ENCODE results near the gene CFAP61. TPM values are rescaled to one million over a fixed set of nuclear protein-coding genes. Genes with fewer than 3 reads are reported as not detected.

CFAP61 gene
- total and polyA plus RNA-seq, 10 donors = 0.06 to 0.17 TPM; not detected in 8

DNA sequence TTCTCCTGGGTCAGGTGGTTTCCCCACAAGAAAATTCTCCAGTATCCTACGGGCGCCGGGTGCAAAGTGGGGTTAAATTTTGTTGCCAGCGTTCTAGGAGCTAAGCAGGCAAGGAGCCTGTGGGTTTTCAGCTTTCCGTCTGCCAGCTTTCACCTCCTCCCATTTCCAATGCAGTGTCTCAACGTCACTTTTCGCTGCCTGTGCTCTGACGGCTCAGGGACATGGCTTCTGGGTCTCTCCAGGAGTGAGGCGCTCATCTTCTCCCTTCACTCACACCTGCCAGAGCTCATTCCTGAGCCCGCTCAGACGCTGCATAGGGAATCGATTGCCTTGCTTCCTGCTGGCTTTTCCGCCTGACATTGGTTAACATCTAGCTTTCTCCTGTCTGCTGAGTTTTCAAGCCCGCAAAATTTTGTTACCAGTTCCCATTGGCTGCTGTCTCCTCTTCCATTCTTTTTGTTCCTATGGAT is 42.5 kb upstream of the CFAP61 start:
- TF ChIP-seq, protein P1, sequence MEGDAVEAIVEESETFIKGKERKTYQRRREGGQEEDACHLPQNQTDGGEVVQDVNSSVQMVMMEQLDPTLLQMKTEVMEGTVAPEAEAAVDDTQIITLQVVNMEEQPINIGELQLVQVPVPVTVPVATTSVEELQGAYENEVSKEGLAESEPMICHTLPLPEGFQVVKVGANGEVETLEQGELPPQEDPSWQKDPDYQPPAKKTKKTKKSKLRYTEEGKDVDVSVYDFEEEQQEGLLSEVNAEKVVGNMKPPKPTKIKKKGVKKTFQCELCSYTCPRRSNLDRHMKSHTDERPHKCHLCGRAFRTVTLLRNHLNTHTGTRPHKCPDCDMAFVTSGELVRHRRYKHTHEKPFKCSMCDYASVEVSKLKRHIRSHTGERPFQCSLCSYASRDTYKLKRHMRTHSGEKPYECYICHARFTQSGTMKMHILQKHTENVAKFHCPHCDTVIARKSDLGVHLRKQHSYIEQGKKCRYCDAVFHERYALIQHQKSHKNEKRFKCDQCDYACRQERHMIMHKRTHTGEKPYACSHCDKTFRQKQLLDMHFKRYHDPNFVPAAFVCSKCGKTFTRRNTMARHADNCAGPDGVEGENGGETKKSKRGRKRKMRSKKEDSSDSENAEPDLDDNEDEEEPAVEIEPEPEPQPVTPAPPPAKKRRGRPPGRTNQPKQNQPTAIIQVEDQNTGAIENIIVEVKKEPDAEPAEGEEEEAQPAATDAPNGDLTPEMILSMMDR (IDR thresholded peaks at IDR 0.05 in 8 of 11, conservative IDR thresholded peaks at IDR 0.05 in 3 of 11) = no peak
- TF ChIP-seq POLR2A (IDR thresholded peaks at IDR 0.05) = no peak
- no peak for TF ChIP-seq POLR2AphosphoS5 (IDR thresholded peaks at IDR 0.05)
- Histone ChIP-seq H3K27ac (no peak overlapping the region), H3K27me3 (replicated peaks in 1 of 7) (peaks cover 0 to 8% (median 0%) of the 10 kb centered on the region in 7 donors), H3K4me3 (no peak overlapping the region), H3K9me3 (no peaks in the 10 kb centered on the region), H3K36me3 (no peaks in the 10 kb centered on the region), H3K4me1 (peaks cover 0 to 30% (median 8%) of the 10 kb centered on the region in 6 donors)
- intact Hi-C loops (cut with DNase I; ENCODE audit: low total_unique reads) = no loop called here
- no peak for DNase-seq
- 65 to 76% (median 69%) methylated on average over 14 of the region's 14 CpGs for WGBS, 5 donors

DNA sequence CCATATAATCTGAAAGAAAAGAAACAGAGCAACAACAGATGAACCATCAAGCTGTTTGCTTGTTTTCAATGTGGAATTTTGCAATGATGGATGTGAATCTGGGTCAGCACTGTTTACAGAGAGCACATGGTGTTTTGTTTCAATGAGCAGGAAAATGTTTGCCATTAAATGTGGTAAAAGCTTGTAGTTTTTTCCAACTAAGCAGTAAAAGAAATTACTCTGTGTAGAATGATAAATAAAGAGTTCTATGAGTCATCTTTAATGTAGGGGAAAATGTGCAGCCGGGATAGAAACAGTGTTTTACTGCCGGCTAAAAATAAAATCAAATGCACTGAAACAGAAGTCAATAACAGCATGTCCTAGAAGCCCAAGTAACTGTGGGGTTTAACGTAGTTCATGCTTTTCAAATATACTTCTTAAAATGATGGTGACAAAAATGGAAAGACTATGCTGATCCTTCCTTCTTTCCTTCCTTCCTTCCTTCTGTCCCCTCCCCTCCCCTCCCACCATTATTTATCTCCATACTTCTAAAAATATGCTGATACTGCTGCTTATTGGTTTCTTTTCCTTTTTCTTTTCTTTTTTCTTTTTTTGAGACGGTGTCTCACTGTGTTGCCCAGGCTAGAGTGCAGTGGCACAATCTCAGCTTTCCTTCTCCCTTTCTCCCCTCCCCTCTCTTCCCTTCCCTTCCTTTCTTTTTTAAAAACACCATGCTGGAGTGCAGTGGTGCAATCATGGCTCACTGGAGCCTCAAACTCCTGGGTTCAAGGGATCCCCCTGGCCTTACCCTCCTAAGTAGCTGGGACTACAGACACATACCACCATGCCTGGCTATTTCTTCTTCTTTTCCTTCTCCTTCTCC is 41.5 kb upstream of the CFAP61 start:
- Histone ChIP-seq H3K9me3 (no peaks in the 10 kb centered on the region), H3K4me3 (no peak overlapping the region), H3K27me3 (replicated peaks in 1 of 7) (no peaks in the 10 kb centered on the region), H3K27ac (peak overlapping the region in 5 of 8 donors; percentile 36 to 59 (median 52)), H3K36me3 (no peaks in the 10 kb centered on the region), H3K4me1 (peaks cover 0 to 27% (median 8%) of the 10 kb centered on the region in 6 donors)
- TF ChIP-seq POLR2A (IDR thresholded peaks at IDR 0.05) = no peak
- no peak for TF ChIP-seq POLR2AphosphoS5 (IDR thresholded peaks at IDR 0.05)
- TF ChIP-seq, protein P1 (IDR thresholded peaks at IDR 0.05 in 8 of 11, conservative IDR thresholded peaks at IDR 0.05 in 3 of 11) = no peak
- intact Hi-C loops (cut with DNase I; ENCODE audit: low total_unique reads) = no loop called here
- no peak for DNase-seq
- WGBS, 5 donors = 35 to 54% (median 46%) methylated on average over 4 of the region's 4 CpGs

DNA sequence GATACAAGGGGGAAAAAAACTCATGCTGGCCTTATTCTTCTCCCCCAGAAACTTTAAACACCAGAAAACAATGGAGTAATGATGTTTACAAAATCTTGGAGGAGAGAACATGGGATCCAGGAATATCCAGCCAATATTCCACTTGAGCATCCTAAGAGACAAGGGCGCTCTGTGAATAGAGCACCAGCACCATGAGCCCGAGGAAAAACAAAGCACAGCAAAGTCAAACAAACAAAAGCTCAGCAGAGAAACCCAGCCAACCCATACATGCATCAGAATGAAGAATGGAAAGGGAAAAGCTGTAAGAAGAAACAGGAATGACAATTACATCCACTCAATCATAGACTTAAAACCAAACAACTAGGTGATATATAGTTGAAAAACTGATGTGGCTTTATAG is 39.8 kb upstream of the CFAP61 start:
- TF ChIP-seq POLR2AphosphoS5 (IDR thresholded peaks at IDR 0.05) (no peak), POLR2A (IDR thresholded peaks at IDR 0.05) (no peak)
- TF ChIP-seq, protein P1 (IDR thresholded peaks at IDR 0.05 in 8 of 11, conservative IDR thresholded peaks at IDR 0.05 in 3 of 11) = no peak
- H3K4me1 ChIP-seq = peaks cover 5 to 40% (median 16%) of the 10 kb centered on the region in 6 donors
- WGBS, 5 donors = 73 to 94% (median 87%) methylated on average over 2 of the region's 2 CpGs
- no peak overlapping the region for H3K4me3 ChIP-seq
- intact Hi-C loops (cut with DNase I; ENCODE audit: low total_unique reads) = no loop called here
- no peak overlapping the region for H3K27ac ChIP-seq
- no peaks in the 10 kb centered on the region for H3K9me3 ChIP-seq
- no peaks in the 10 kb centered on the region for H3K36me3 ChIP-seq
- no peaks in the 10 kb centered on the region for H3K27me3 ChIP-seq (replicated peaks in 1 of 7)
- no peak for DNase-seq

DNA sequence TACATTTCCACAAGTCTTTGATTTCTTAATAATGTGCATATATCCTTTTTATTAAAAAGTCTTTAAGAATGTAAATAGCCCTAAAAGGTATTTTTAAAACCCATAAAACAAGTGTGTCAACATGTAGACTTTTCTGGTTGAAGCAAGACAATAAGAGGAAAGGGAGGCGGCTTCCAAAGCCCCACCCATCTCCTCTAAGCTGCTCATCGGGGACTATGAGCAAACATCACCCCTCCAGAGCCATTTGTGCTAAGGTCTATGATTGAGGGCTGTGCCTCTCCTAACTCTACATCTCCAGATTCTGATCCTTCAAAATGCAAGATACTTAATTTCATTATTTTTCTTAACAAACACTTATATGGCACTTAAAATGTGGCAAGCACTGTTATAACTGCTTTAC is 37.7 kb upstream of the CFAP61 start:
- intact Hi-C loops (cut with DNase I; ENCODE audit: low total_unique reads) = no loop called here
- Histone ChIP-seq H3K4me3 (no peak overlapping the region), H3K4me1 (peaks cover 20 to 61% (median 35%) of the 10 kb centered on the region in 6 donors), H3K9me3 (no peaks in the 10 kb centered on the region), H3K36me3 (no peaks in the 10 kb centered on the region), H3K27me3 (replicated peaks in 1 of 7) (no peaks in the 10 kb centered on the region), H3K27ac (no peak overlapping the region)
- DNase-seq = no peak
- TF ChIP-seq POLR2A (IDR thresholded peaks at IDR 0.05) = no peak
- no peak for TF ChIP-seq POLR2AphosphoS5 (IDR thresholded peaks at IDR 0.05)
- TF ChIP-seq, protein P1 (IDR thresholded peaks at IDR 0.05 in 8 of 11, conservative IDR thresholded peaks at IDR 0.05 in 3 of 11) = no peak
- 28 to 40% (median 34%) methylated on average over 2 of the region's 2 CpGs for WGBS, 5 donors
